ENCODE measurements around the gene RYR3. TPM values are rescaled to one million over a fixed set of nuclear protein-coding genes. Genes with fewer than 3 reads are reported as not detected.

RYR3 gene
- total and polyA plus RNA-seq, 2 donors: 1.4 to 10.4 TPM

- no peak for DNase-seq (ENCODE audit: low read depth in 6 of 9, low spot score in 9 of 9)
- WGBS: 28% methylated on average over 1 of the region's 1 CpG
Observed at GRCh38 chr15:33443708-33444107, 132.9 kb downstream of the RYR3 start.

DNA sequence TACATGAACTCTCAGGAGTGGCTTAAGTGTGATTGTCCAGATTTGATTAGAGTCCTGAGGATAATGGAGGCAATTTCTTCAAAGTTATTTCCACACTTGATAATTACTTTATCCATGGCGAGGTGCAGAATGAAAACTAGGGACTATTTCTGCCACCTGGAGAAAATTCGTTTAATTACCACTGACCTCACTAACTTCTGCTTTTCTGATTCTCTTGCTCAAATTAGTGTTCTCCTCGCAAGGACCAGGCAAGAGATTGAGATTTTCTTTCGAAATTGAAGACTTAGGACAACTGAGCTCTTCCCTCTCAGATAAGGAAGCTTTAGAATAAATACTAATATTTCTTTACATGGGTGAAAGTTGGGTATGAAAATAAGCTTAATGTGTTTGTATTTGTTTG, 135.2 kb downstream of the RYR3 start:
- no peak overlapping the region for H3K4me3 ChIP-seq (ENCODE audit: low read length in 2 of 2)
- H3K27ac ChIP-seq (ENCODE audit: low read depth in 1 of 2, low read length in 1 of 2): no peak overlapping the region
- H3K4me1 ChIP-seq (ENCODE audit: control insufficient read depth in 2 of 2, insufficient read depth in 2 of 2, low read length in 2 of 2): no peaks in the 10 kb centered on the region
- H3K27me3 ChIP-seq (ENCODE audit: control insufficient read depth in 2 of 2, insufficient read depth in 1 of 2, low read length in 1 of 2): no peaks in the 10 kb centered on the region
- WGBS: 20% methylated on average over 4 of the region's 4 CpGs
- no peaks in the 10 kb centered on the region for H3K9me3 ChIP-seq (ENCODE audit: control insufficient read depth in 2 of 2, insufficient read depth in 1 of 2, low read length in 1 of 2)
- no peaks in the 10 kb centered on the region for H3K36me3 ChIP-seq (ENCODE audit: control insufficient read depth in 2 of 2, insufficient read depth in 2 of 2, low read length in 1 of 2)
- DNase-seq (ENCODE audit: low read depth in 6 of 9, low spot score in 9 of 9): no peak

More at GRCh38 chr15:33443708-33444107, 132.9 kb downstream of the RYR3 start:
- H3K4me1 ChIP-seq (ENCODE audit: control insufficient read depth in 2 of 2, insufficient read depth in 2 of 2, low read length in 2 of 2): no peaks in the 10 kb centered on the region
- H3K4me3 ChIP-seq (ENCODE audit: low read length in 2 of 2): no peak overlapping the region
- no peaks in the 10 kb centered on the region for H3K9me3 ChIP-seq (ENCODE audit: control insufficient read depth in 2 of 2, insufficient read depth in 1 of 2, low read length in 1 of 2)
- no peaks in the 10 kb centered on the region for H3K36me3 ChIP-seq (ENCODE audit: control insufficient read depth in 2 of 2, insufficient read depth in 2 of 2, low read length in 1 of 2)
- H3K27ac ChIP-seq (ENCODE audit: low read depth in 1 of 2, low read length in 1 of 2): no peak overlapping the region
- H3K27me3 ChIP-seq (ENCODE audit: control insufficient read depth in 2 of 2, insufficient read depth in 1 of 2, low read length in 1 of 2): no peaks in the 10 kb centered on the region

DNA sequence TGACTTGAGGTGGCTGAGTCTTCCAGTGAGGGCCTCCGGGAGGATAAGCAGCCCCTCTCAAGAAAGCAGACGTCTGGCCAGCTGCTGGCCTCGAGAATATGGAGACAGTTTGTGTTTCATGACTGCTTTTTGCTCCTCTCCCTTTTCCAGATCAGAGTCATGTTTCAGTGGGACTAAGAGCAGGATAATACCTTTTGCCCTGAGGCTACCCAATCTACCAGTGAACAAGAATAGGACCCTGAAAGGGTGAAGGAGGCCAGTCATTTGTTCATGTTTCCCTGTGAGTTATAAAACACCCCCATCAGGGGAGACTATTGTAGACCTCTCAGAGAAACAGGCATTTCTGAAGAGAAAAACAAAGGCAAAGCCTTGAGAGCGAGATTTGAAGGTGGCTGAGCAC, 137.4 kb downstream of the RYR3 start:
- DNase-seq (ENCODE audit: low read depth in 6 of 9, low spot score in 9 of 9): no peak
- WGBS: 91% methylated on average over 4 of the region's 4 CpGs
- Histone ChIP-seq H3K9me3 (ENCODE audit: control insufficient read depth in 2 of 2, insufficient read depth in 1 of 2, low read length in 1 of 2) (no peaks in the 10 kb centered on the region), H3K27ac (ENCODE audit: low read depth in 1 of 2, low read length in 1 of 2) (no peak overlapping the region), H3K36me3 (ENCODE audit: control insufficient read depth in 2 of 2, insufficient read depth in 2 of 2, low read length in 1 of 2) (no peaks in the 10 kb centered on the region), H3K27me3 (ENCODE audit: control insufficient read depth in 2 of 2, insufficient read depth in 1 of 2, low read length in 1 of 2) (no peaks in the 10 kb centered on the region), H3K4me1 (ENCODE audit: control insufficient read depth in 2 of 2, insufficient read depth in 2 of 2, low read length in 2 of 2) (no peaks in the 10 kb centered on the region), H3K4me3 (ENCODE audit: low read length in 2 of 2) (no peak overlapping the region)

DNA sequence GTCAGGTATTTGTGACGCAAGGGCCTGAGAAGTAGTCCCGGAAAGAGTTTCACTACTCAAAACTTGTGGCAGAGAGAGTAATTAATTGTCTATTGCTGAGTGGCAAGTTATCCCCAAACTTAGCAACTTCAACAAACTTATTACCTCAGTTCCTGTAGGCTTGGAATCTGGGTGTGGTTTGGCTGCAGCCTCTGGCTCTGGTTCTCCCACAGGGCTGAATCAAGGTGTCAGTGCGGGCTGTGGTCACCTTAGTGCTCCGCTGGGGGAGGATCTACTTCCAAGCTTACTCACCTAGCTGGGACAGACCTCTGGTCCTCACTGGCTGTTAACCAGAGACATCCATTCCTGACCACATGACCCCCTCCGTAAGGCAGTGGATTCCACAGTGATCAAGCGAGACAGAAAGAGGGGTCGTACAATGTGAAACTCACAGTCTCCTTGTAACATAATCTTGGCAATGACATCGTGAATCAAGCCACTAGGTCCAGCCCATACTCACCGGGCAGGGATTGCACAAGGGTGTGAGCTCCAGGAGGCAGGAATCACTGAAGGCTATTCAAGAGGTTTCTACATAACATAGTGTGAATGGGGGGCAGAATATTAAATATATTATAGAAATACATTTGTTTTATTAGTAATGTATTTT, 138.3 kb downstream of the RYR3 start:
- Histone ChIP-seq H3K4me1 (ENCODE audit: control insufficient read depth in 2 of 2, insufficient read depth in 2 of 2, low read length in 2 of 2) (no peaks in the 10 kb centered on the region), H3K9me3 (ENCODE audit: control insufficient read depth in 2 of 2, insufficient read depth in 1 of 2, low read length in 1 of 2) (no peaks in the 10 kb centered on the region), H3K36me3 (ENCODE audit: control insufficient read depth in 2 of 2, insufficient read depth in 2 of 2, low read length in 1 of 2) (no peaks in the 10 kb centered on the region), H3K4me3 (ENCODE audit: low read length in 2 of 2) (no peak overlapping the region), H3K27me3 (ENCODE audit: control insufficient read depth in 2 of 2, insufficient read depth in 1 of 2, low read length in 1 of 2) (no peaks in the 10 kb centered on the region), H3K27ac (ENCODE audit: low read depth in 1 of 2, low read length in 1 of 2) (peak overlapping the region in 1 of 2 donors; percentile 15)
- 85% methylated on average over 9 of the region's 9 CpGs for WGBS
- no peak for DNase-seq (ENCODE audit: low read depth in 6 of 9, low spot score in 9 of 9)

- H3K27ac ChIP-seq (ENCODE audit: low read depth in 1 of 2, low read length in 1 of 2): no peak overlapping the region
Observed at GRCh38 chr15:33449810-33450209, 139.0 kb downstream of the RYR3 start.

GRCh38 chr15:33451385-33451784, 140.6 kb downstream of the RYR3 start:
- no peaks in the 10 kb centered on the region for H3K36me3 ChIP-seq (ENCODE audit: control insufficient read depth in 2 of 2, insufficient read depth in 2 of 2, low read length in 1 of 2)
- H3K9me3 ChIP-seq (ENCODE audit: control insufficient read depth in 2 of 2, insufficient read depth in 1 of 2, low read length in 1 of 2): no peaks in the 10 kb centered on the region
- no peaks in the 10 kb centered on the region for H3K4me1 ChIP-seq (ENCODE audit: control insufficient read depth in 2 of 2, insufficient read depth in 2 of 2, low read length in 2 of 2)
- H3K4me3 ChIP-seq (ENCODE audit: low read length in 2 of 2): no peak overlapping the region
- no peak overlapping the region for H3K27ac ChIP-seq (ENCODE audit: low read depth in 1 of 2, low read length in 1 of 2)
- WGBS: 92% methylated on average over 4 of the region's 4 CpGs
- no peaks in the 10 kb centered on the region for H3K27me3 ChIP-seq (ENCODE audit: control insufficient read depth in 2 of 2, insufficient read depth in 1 of 2, low read length in 1 of 2)
- DNase-seq (ENCODE audit: low read depth in 6 of 9, low spot score in 9 of 9): peak in 1 of 9 donors; percentile 3

More at GRCh38 chr15:33449810-33450209, 139.0 kb downstream of the RYR3 start:
- Histone ChIP-seq H3K36me3 (ENCODE audit: control insufficient read depth in 2 of 2, insufficient read depth in 2 of 2, low read length in 1 of 2) (no peaks in the 10 kb centered on the region), H3K27me3 (ENCODE audit: control insufficient read depth in 2 of 2, insufficient read depth in 1 of 2, low read length in 1 of 2) (no peaks in the 10 kb centered on the region), H3K4me3 (ENCODE audit: low read length in 2 of 2) (no peak overlapping the region), H3K4me1 (ENCODE audit: control insufficient read depth in 2 of 2, insufficient read depth in 2 of 2, low read length in 2 of 2) (no peaks in the 10 kb centered on the region), H3K9me3 (ENCODE audit: control insufficient read depth in 2 of 2, insufficient read depth in 1 of 2, low read length in 1 of 2) (no peaks in the 10 kb centered on the region)
- 9% methylated on average over 3 of the region's 3 CpGs for WGBS
- DNase-seq (ENCODE audit: low read depth in 6 of 9, low spot score in 9 of 9): no peak

DNA sequence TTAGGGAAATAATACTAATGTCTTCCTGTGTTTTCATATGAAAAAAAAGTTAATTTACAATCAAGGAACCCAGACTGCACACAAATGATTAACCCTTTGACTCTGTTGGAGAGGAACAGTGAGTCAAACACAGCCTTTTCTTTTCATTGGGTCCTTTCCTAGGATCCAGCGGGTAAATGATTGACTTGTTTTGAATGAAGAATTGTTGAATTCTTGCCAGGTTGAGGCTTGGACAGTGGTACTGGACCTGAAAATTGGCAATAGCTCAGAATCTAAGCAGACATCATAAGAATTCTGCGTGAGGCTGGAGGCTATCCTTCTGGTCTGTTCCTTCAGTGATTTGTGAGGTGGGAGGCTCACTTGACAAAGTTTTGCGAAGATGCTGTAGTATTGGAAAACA, 143.0 kb downstream of the RYR3 start:
- no peaks in the 10 kb centered on the region for H3K9me3 ChIP-seq (ENCODE audit: control insufficient read depth in 2 of 2, insufficient read depth in 1 of 2, low read length in 1 of 2)
- 95% methylated on average over 3 of the region's 3 CpGs for WGBS
- no peaks in the 10 kb centered on the region for H3K27me3 ChIP-seq (ENCODE audit: control insufficient read depth in 2 of 2, insufficient read depth in 1 of 2, low read length in 1 of 2)
- no peaks in the 10 kb centered on the region for H3K4me1 ChIP-seq (ENCODE audit: control insufficient read depth in 2 of 2, insufficient read depth in 2 of 2, low read length in 2 of 2)
- H3K4me3 ChIP-seq (ENCODE audit: low read length in 2 of 2): no peak overlapping the region
- H3K36me3 ChIP-seq (ENCODE audit: control insufficient read depth in 2 of 2, insufficient read depth in 2 of 2, low read length in 1 of 2): no peaks in the 10 kb centered on the region
- DNase-seq (ENCODE audit: low read depth in 6 of 9, low spot score in 9 of 9): no peak
- H3K27ac ChIP-seq (ENCODE audit: low read depth in 1 of 2, low read length in 1 of 2): no peak overlapping the region

GRCh38 chr15:33454346-33454745, 143.6 kb downstream of the RYR3 start:
- Histone ChIP-seq H3K27me3 (ENCODE audit: control insufficient read depth in 2 of 2, insufficient read depth in 1 of 2, low read length in 1 of 2) (no peaks in the 10 kb centered on the region), H3K9me3 (ENCODE audit: control insufficient read depth in 2 of 2, insufficient read depth in 1 of 2, low read length in 1 of 2) (no peaks in the 10 kb centered on the region), H3K36me3 (ENCODE audit: control insufficient read depth in 2 of 2, insufficient read depth in 2 of 2, low read length in 1 of 2) (no peaks in the 10 kb centered on the region), H3K27ac (ENCODE audit: low read depth in 1 of 2, low read length in 1 of 2) (no peak overlapping the region), H3K4me1 (ENCODE audit: control insufficient read depth in 2 of 2, insufficient read depth in 2 of 2, low read length in 2 of 2) (no peaks in the 10 kb centered on the region), H3K4me3 (ENCODE audit: low read length in 2 of 2) (no peak overlapping the region)
- DNase-seq (ENCODE audit: low read depth in 6 of 9, low spot score in 9 of 9): no peak
- 96% methylated on average over 7 of the region's 7 CpGs for WGBS

GRCh38 chr15:33454996-33455395, 144.2 kb downstream of the RYR3 start:
- Histone ChIP-seq H3K9me3 (ENCODE audit: control insufficient read depth in 2 of 2, insufficient read depth in 1 of 2, low read length in 1 of 2) (no peaks in the 10 kb centered on the region), H3K4me1 (ENCODE audit: control insufficient read depth in 2 of 2, insufficient read depth in 2 of 2, low read length in 2 of 2) (no peaks in the 10 kb centered on the region), H3K27ac (ENCODE audit: low read depth in 1 of 2, low read length in 1 of 2) (no peak overlapping the region), H3K27me3 (ENCODE audit: control insufficient read depth in 2 of 2, insufficient read depth in 1 of 2, low read length in 1 of 2) (no peaks in the 10 kb centered on the region), H3K4me3 (ENCODE audit: low read length in 2 of 2) (no peak overlapping the region), H3K36me3 (ENCODE audit: control insufficient read depth in 2 of 2, insufficient read depth in 2 of 2, low read length in 1 of 2) (no peaks in the 10 kb centered on the region)
- no peak for DNase-seq (ENCODE audit: low read depth in 6 of 9, low spot score in 9 of 9)
- 90% methylated on average over 4 of the region's 4 CpGs for WGBS
